A673 (cell line): Measurements from ENCODE around the gene B4GALT3. TPM values are rescaled to one million over a fixed set of nuclear protein-coding genes. Genes with fewer than 3 reads are reported as not detected.

Source experiments
- BruUV-seq: library from RNA; stranded (reverse); fragments of 400-500 nt; replicated peaks from 2 replicates; lab custom pipeline; 2021; lab: Mats Ljungman, UMichigan
- CTCF ChIA-PET: fragments of 300-600 bp; sonication (Branson Sonifier 250); formaldehyde crosslinking; loops from one replicate; lab custom pipeline; 2022; ENCODE audit warnings: antibody characterized with exemption; lab: Charles Lee
- POLR2A ChIA-PET: fragments of 300-600 bp; sonication (Branson Sonifier 250); formaldehyde crosslinking; loops from one replicate; lab custom pipeline; 2022; ENCODE audit warnings: antibody characterized with exemption; ENCODE audit not compliant: low non-redundant PET; lab: Charles Lee
- DNase-seq: peaks from one replicate; pipeline ENCODE4 v3.0.0-alpha.2; 2015; ENCODE audit warnings: low spot score
- H3K27ac ChIP-seq: fragments of 200-600 bp; sonication (generic); 2 replicates; pipeline ENCODE4 v1.5.1; 2016; ENCODE audit warnings: mixed run types, low read depth, mild to moderate bottlenecking, mixed read lengths, antibody characterized with exemption, low read length; ENCODE audit not compliant: poor library complexity, severe bottlenecking
- H3K27me3 ChIP-seq: fragments of 200-600 bp; sonication (generic); replicated peaks from 2 replicates; pipeline ENCODE4 v1.6.1; 2017; ENCODE audit warnings: mixed run types, low read depth, mild to moderate bottlenecking, mixed read lengths, antibody characterized with exemption, low read length; ENCODE audit not compliant: insufficient read depth, poor library complexity
- H3K36me3 ChIP-seq: fragments of 200-600 bp; sonication (generic); 2 replicates; pipeline ENCODE4 v1.6.1; 2016; ENCODE audit warnings: mixed run types, mild to moderate bottlenecking, mixed read lengths, antibody characterized with exemption, low read length; ENCODE audit not compliant: insufficient read depth, poor library complexity, severe bottlenecking
- H3K4me1 ChIP-seq: fragments of 200-600 bp; sonication (generic); 2 replicates; pipeline ENCODE4 v1.6.1; 2017; ENCODE audit warnings: mixed run types, mild to moderate bottlenecking, mixed read lengths, antibody characterized with exemption, low read length; ENCODE audit not compliant: insufficient read depth, poor library complexity, severe bottlenecking
- H3K4me3 ChIP-seq: fragments of 200-600 bp; sonication (generic); 2 replicates; pipeline ENCODE4 v1.5.1; 2016; ENCODE audit warnings: low read depth, mixed run types, mild to moderate bottlenecking, mixed read lengths, low read length; ENCODE audit not compliant: poor library complexity, severe bottlenecking
- H3K9me3 ChIP-seq: fragments of 200-600 bp; sonication (generic); 2 replicates; pipeline ENCODE4 v1.6.1; 2016; ENCODE audit warnings: mixed run types, low read depth, mild to moderate bottlenecking, mixed read lengths, antibody characterized with exemption, low read length; ENCODE audit not compliant: poor library complexity, severe bottlenecking
- CTCF ChIP-seq: fragments of 300-800, 200-600 bp; sonication (generic); conservative IDR thresholded peaks from 2 replicates; pipeline ENCODE4 v1.5.1; 2017; ENCODE audit warnings: low read depth, mild to moderate bottlenecking, antibody characterized with exemption, low read length, moderate library complexity, mixed read lengths
- EZH2 ChIP-seq: fragments of 200-600 bp; sonication (generic); IDR thresholded peaks from 2 replicates; pipeline ENCODE4 v1.6.1; 2017; ENCODE audit warnings: borderline replicate concordance, low read depth, mild to moderate bottlenecking, mixed read lengths, antibody characterized with exemption, low read length; ENCODE audit not compliant: poor library complexity, severe bottlenecking
- intact Hi-C: fragments of 100-400 bp; cut with micrococcal nuclease; formaldehyde crosslinking; loops from one replicate; pipeline ENCODE4 v1.10.0; 2022; ENCODE audit not compliant: unreplicated experiment
- total RNA-seq: library from RNA; stranded (reverse); gene quantifications from 2 replicates; pipeline ENCODE4 v1.2.3, GENCODE V29; 2021

Gene B4GALT3
- total RNA-seq, 1 experiment from 2014 or later: 55.1 TPM

DNA sequence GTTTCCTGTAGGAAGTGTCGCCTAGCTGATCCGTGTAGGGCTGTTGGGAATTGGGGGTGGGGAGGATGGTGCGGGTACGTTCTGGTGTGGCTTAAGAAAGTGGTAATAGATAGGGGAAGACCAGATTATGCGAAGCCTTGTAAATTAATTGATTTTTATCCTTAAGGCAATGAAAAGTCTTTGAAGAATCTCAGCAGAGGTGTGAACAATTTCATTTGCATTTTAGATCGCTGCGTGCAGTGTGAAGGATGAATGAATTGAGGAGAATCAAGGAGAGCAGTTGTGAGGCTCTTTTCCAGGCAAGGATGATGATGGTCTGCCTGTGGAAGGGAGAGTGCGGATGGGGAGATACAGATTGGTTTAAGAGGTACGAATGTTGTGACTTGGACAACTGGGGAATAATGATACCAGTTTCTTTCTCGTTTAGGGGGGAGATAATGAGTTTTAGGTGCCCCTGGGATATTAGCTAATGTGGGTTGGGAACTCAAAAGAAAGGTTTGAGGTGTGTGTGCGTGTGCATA lies 44.0 kb downstream of the B4GALT3 start:
- TF ChIP-seq EZH2 (no peak), CTCF (no peak)
- Histone ChIP-seq H3K4me1 (peaks cover 15% of the 10 kb centered on the region), H3K4me3 (peak overlapping the region; percentile 98), H3K9me3 (no peaks in the 10 kb centered on the region), H3K27ac (peak overlapping the region; percentile 97), H3K36me3 (peaks cover 22% of the 10 kb centered on the region), H3K27me3 (no peaks in the 10 kb centered on the region)
- CTCF ChIA-PET: interaction anchor here (1.1 kb wide), 1 partner anchor 15 kb away, joined by 3 read pairs; no protein-coding TSS in a partner anchor
- POLR2A ChIA-PET: interaction anchor here (0.6 kb wide), 1 partner anchor 112 kb away, joined by 4 read pairs; the partner anchor contains the start of gene F11R
- DNase-seq: no peak
- TSS peak; percentile 85 for BruUV-seq
- intact Hi-C loops: loop anchor here (2.0 kb wide), 2 partner anchors 20 to 88 kb away; partner anchors contain the start of genes UFC1 and USF1

- TF ChIP-seq EZH2 (no peak), CTCF (peak; percentile 42; the same call in 1 of the 2 replicates)
- Histone ChIP-seq H3K4me1 (peaks cover 15% of the 10 kb centered on the region), H3K4me3 (peak within 1 kb of the TSS; percentile 98), H3K36me3 (peaks cover 28% of the 10 kb centered on the region), H3K9me3 (no peaks in the 10 kb centered on the region), H3K27ac (peak within 1 kb of the TSS; percentile 97), H3K27me3 (no peaks in the 10 kb centered on the region)
- intact Hi-C loops: loop anchor here (2.0 kb wide), 2 partner anchors 20 to 88 kb away; partner anchors contain the start of genes UFC1 and USF1
- peak; percentile 99 for DNase-seq
- ChIA-PET CTCF (interaction anchor here (0.5 to 1.1 kb wide), 2 partner anchors 15 to 33 kb away, joined by 3 read pairs; no protein-coding TSS in a partner anchor), POLR2A (interaction anchor here (0.5 to 0.6 kb wide), 2 partner anchors 39 to 111 kb away, joined by 4 to 5 read pairs; partner anchors contain the start of gene F11R)
- BruUV-seq: no TSS peak
Measured at GRCh38 chr1:161132410-161133219, 44.7 kb downstream of the B4GALT3 start, which contains the start of gene DEDD. DEDD (minus strand) TSS chr1:161132667; CDS start chr1:161124462, 8,205 bp downstream.

- TF ChIP-seq EZH2 (no peak), CTCF (no peak)
- peak; percentile 15 for DNase-seq
- Histone ChIP-seq H3K27me3 (no peaks in the 10 kb centered on the region), H3K9me3 (no peaks in the 10 kb centered on the region), H3K4me3 (peak overlapping the region; percentile 98), H3K4me1 (peaks cover 15% of the 10 kb centered on the region), H3K36me3 (peaks cover 37% of the 10 kb centered on the region), H3K27ac (peak overlapping the region; percentile 97)
- ChIA-PET POLR2A (interaction anchor here (0.5 to 0.7 kb wide), 2 partner anchors 34 to 38 kb away, joined by 5 to 8 read pairs; partner anchors contain the start of gene PPOX), CTCF (interaction anchor here (0.5 to 1.1 kb wide), 2 partner anchors 16 to 32 kb away, joined by 3 read pairs; no protein-coding TSS in a partner anchor)
- BruUV-seq: no TSS peak
- intact Hi-C loops: loop anchor here (2.0 kb wide), 2 partner anchors 21 to 87 kb away; partner anchors contain the start of genes UFC1 and USF1
Measured at GRCh38 chr1:161131523-161132409, 45.5 kb downstream of the B4GALT3 start.
